HG03575 (cell line): Measurements from ENCODE around the gene OBSCN.
"Not testable (repeated sequence)": the region's sequence is repeated elsewhere in the genome, so short reads cannot be mapped to it uniquely, and the experiment has no call there.

Experiments
- ATAC-seq: cut with Tn5 transposase; IDR thresholded peaks from one replicate; pipeline ENCODE4 v1.9.1; 2021; ENCODE audit not compliant: unreplicated experiment, insufficient number of reproducible peaks, low FRiP score; ENCODE audit errors: extremely low read depth

OBSCN gene

DNA sequence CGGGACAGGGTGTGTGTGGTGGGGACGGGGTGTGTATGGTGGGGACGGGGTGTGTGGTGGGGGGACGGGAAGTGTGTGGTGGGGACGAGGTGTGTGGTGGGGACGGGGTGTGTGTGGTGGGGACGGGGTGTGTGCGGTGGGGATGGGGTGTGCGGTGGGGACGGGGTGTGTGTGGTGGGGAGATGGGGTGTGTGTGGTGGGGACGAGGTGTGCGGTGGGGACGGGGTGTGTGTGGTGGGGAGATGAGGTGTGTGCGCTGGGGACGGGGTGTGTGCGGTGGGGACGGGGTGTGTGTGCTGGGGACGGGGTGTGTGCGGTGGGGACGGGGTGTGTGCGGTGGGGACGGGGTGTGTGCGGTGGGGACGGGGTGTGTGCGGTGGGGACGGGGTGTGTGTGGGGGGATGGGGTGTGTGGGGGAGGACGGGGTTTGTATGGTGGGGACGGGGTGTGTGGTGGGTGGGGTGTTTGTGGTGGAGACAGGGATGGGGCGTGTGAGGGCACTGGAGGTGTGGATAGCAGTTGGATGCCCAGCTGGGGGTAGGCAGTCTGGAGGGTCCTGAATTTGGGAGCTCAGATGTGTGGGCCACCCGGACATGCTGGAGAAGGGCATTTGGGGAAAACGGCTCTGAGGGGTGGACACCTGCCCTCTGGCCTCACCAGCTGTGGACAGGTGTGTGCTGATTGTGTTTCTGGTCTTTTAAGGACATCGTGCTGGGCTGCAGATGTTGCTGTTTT is 25.4 kb upstream of the OBSCN start:
- no peak for ATAC-seq

DNA sequence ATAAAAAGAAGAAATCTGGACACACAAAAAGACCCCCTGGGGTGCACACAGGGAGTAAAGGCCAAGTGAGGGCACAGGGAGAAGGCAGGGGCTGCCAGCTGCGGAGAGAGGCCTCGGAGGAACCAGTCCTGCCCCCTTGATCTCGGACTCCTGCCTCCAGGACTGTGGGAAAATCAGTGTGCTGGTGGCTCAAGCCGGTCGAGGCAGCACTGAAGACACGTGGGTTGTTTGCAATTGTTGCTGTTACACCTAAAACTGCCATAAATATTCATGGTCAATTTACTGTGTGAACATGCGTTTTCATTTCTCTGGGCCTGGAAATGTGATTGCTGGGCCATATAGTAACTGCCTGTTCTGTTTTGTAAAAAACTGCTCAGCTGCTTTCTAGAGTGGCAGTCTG is 23.7 kb upstream of the OBSCN start:
- ATAC-seq = no peak

DNA sequence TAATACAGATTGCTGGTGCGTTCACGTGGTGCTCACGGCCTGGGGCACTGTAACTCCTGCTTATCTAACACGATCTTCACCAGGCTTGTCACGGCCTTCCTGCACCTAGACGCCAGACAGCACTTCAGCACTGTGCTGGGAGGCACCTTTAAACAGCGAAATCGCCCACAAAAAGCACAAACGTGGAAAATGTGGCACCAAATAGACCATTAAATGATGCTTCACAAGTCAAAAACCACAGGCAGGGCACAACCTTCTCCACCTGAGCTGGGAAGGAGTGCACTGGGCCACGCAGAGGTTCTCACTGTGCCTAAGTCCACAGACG is 22.2 kb upstream of the OBSCN start:
- no peak for ATAC-seq

DNA sequence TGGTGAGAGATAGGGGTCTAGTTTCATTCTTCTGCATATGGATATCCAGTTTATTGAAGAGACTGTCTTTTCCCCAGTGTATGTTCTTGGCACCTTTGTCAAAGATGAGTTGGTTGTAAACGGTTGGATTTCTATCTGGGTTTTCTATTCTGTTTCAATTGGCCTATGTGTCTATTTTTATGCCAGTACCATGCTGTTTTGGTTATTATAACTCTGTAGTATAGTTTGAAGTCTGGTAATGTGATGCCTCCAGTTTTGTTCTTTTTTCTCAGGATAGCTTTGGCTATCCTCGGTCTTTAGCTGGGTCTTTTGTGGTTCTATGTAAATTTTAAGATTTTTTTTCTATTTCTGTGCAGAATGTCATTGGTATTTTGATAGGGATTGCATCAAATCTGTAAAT is 19.6 kb upstream of the OBSCN start:
- ATAC-seq = not testable (repeated sequence)

DNA sequence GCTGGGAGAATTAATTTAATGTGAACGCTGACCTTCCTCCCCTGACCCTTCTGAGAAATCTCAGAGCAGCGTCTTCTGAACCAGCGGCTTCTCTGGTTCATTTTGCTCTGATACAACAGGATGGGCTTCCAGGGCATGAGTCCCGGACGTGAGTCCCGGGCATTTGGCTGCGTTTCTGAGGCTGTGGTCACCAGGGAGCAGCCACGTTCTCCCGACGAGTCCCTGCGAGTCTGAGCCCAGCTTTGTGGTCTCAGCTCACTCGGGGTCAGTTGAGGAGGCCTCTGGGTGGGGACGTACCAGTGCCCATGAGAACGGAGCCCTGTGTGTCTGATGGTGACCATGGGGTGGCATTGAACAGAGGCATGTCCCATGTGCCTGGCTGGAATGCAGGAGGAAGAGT is 17.7 kb upstream of the OBSCN start:
- no peak for ATAC-seq

DNA sequence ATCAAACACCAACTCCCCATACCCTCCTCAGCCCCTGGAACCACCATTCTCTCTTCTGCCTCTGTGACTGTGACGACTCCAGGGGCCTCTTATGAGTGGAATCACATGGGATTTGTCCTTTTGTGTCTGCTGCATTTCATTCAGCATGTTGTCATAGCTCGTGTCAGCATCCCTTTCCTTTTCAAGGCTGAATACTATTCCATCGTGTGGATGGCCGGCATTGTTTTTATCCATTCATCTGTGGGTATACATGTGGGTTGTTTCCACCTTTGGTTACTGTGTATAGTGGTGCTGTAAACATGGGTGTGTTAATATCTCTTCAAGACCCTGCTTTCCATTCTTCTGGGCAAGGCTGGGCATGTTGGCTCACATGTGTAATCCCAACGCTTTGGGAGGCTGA is 17.1 kb upstream of the OBSCN start:
- ATAC-seq = no peak

DNA sequence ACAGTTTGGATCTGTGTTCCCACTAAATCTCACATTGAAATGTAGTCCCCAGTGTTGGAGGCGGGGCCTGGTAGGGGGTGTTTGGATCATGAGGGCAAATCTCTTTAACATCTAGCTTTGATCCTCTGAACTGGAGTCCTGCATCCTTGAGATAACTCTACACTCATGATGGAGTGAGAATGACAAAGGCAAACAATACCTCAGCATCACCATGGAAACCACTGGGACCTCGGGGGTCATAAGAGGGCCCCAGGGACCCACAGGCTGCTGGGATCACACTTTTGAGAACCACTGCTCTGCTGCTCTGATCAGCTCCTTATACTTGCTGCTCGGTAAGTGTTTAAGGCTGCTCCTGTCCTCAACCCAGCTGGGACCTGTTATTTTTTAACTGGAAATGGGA is 13.4 kb upstream of the OBSCN start:
- no peak for ATAC-seq

DNA sequence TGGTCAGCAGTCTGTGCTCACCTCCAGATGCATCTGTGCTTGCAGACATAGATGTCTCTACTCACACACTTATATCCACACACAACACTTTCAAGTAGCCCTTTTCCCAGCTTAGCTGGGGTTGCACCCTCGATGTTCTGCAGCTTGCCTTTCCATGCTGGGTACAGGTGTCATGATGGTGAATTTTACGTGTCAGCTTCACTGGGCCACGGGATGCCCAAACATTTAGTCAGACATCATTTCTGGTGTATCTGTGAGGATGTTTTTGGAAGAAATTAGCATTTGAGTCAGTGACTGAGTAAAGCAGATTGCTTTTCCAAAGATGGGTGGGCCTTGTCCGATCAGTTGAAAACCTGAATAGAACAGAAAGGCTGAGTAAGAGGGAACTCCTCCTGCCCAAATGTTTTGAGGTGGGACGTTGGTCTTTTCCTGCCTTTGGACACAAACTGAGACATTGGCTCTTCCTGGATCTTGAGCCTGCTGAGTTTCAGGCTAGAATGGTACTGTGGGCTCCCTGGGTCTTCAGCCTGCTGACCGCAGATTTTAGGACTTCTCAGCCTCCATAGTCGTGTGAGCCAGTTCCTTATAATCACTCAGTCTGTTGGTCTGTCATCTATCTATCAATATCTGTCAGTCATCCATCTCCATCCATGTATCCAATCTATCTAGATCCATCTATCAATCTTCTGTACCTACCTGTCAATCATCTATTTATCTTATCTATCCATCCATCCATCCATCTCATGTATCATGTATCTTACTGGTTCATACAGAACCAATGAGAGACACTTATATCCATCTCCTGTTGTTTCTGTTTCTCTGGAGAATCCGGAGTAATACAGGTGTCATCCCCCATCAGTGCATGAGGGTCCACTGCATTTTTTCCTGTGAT is 12.7 kb upstream of the OBSCN start:
- no peak for ATAC-seq

DNA sequence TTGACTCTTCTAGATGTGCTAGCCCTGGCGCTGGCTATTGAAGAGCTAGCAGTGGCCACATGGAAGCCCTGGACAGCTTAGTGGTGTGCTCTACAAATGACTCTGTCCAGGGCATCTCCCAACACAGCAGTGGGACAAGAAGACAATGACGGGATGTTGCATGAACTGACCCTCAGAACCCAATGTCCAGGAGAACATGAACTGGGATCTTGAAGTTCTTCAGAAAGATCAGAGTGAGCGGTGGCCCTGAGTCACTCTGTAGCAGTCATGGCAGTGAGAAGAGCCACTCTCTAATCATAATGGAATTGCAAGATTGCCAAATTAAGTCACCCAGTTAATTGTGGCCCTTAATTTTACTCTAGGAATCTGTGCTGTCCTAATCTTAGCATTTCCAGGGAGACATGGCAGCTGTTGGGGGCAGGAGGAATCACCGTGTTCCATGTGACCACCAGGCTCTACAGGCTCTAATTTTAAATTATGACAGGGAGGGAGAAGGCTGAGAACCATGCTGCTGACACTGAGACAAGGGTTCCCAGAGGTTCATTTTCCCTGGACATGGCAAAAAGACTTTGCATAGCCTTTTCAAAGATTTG is 10.2 kb upstream of the OBSCN start:
- ATAC-seq = no peak

DNA sequence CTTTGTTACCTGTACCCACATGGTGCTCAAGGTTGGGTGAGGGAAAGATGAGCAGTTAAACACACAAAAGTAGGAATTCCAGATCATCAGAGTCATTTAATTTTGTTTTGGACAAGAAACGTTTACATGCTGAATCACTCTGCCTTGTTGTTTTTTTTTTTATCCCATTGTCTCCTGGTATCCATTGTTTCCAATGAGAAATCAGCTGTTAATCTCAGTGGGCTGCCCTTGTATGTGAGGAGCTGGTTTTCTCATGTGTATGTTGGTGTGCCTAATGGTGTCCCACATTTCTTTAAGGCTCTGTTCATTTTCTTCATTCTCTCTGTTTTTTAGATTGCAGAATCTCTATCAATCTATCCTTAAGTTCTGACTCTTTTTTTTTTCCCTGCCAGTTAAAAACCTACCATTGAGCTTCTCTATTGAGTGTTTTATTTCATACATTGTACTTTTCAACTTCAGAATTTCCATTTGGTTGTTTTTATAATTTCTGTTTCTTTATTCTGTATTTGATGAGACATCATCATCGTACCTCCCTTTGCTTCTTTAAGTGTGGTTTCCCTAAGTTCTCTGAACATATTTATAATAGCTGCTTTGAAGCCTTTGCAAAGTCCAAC is 8.8 kb upstream of the OBSCN start:
- no peak for ATAC-seq

DNA sequence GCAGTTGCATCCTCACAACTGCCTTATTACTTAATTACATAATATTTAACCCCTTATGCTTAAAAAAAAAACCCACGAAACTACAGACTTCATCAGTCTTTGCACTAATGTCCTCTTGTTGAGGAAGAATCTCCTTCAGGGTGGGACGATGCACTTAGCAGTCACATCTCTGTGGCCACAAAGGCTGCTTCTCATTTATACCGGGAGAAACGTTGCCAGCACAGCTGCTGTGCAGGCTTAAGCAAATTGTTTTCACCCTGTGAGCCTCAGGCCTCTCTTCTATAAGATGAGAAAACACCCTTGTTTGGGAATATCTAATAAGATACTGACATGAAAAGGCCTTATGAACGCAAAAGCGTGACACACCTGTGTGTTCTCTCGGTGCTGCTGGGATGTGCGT is 2.9 kb upstream of the OBSCN start:
- ATAC-seq = no peak

DNA sequence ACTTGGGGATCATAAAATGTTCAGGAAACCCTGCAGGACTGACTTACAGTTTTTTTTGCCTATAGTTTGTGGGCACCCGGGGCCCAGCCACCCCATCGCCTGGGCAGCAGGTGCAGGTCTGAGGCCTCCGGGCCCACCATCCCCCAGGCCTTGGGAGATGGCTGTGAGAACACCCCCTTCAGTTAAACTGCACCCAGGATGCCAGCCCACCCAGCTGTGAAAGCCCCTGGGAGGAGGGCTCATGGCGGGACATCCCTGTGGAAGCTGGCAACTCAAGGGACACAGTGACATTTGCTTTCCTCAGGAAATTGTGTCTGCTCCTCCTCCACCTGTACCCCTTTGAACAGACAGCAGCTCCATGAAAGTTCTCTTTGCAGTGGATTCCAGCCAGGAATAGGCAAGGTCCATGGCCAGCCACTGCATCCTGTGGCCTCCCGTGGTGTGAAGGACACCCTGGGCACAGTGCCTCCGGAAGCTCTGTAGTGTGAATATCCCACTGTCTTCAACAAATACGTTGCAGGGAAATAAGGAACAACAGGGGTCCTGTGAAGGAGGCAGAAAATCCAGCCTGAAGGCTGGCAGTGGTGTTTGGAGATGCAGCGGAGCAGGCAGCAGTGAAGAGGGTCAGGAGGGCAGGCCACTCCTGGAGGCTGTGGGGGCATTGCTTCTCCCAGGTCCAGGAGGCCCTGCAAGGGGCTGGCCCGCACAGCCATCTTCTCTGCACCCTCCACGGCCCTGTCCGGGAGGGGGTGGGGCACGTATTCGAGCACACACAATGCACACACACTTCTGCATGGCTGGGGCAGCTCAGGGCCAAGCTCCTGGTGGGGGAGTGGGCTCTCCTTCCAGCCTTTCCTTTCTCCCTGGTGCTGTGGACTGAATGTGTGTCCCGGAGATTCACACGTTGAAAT is 2.1 kb upstream of the OBSCN start:
- ATAC-seq = no peak

DNA sequence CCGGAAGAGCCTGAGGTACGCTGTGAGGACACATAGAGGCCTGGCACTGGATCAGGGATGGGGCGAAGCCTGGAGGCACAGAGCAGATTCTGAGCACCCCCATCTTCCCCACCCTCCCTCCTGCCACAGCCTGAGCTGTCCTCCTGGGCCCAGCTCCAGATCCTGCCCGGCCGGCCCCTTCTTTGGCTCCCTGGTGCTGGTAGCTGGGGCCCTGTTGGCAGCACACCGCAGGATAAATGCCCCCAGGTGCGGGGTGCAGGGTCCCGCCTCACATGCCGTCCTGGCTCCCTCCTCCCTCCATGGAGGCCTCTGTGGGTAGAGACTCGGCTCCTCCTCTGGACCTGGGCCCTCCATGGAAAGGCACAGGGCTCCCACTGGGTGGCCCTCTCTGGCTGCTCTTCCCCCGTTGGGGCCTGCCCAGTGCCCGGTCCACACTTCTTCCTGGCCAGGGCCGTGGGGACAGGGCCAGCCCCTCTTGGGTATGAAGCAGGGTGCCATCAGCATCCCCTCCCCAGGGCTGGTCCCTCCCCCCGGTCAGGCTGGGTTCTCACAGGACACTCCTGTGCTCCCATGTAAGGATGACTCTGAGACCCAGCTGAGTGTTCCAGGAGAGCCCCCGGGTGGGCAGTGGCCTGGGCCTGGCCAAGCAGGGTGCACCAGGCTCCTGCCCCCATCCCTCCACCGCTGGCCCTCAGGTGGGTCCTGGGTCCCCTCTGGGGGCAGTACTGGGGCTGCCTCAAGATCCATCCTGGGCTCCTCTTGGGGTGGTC is 1.1 kb upstream of the OBSCN start:
- ATAC-seq = no peak

DNA sequence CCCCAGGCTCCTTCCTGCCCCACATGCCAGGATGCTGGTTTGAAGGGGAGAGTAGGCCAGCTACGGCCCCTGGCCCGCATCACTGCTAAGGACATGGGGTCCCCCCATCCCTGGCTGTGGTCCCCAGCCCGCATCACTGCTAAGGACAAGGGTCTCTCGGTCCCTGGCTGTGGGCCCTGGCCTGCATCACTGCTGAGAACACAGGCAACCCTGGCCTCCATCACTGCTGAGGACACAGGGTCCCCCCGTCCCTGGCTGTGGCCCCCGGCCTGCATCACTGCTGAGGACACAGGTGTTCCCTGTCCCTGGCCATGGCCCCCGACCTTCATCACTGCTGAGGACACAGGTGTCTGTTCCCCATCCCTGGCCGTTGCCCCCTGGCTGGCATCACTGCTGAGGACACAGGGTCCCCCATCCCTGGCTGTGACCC is 448 bp upstream of the OBSCN start:
- no peak for ATAC-seq

DNA sequence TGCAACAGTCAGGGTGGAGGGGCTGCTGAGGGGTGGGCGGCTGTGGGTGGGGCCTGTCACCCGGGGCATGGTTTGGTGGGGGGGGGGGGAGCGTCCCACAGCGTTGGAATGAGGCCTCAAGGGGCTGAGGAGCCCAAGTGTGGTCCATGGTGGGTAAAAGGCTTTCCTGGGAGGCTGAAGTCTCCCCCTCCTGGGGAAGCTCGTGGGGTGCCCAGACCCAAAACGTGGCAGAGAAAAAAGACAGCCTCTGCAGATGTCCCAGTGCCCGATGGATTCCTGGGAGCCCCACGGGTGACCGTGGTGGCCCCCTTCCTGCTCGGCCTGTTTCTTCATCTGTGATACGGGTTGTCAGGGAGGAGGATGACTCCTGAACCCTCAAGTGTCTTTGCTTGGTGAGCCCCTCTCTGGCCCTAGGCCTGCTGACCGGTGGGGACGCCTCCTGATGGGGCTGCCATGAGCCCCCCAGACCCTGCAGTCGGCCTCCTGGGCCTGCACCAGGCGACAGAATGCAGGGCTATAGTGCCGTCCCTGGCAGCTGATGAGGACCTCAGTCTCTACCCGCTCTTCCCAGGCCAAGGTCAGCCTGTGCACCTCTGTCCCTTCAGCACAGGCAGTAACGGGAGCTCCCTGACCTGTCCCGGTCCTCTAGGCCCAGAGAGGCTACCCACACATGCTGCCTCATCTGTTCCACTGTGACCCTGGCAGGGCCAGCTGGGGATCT is 1.1 kb downstream of the OBSCN start:
- no peak for ATAC-seq

DNA sequence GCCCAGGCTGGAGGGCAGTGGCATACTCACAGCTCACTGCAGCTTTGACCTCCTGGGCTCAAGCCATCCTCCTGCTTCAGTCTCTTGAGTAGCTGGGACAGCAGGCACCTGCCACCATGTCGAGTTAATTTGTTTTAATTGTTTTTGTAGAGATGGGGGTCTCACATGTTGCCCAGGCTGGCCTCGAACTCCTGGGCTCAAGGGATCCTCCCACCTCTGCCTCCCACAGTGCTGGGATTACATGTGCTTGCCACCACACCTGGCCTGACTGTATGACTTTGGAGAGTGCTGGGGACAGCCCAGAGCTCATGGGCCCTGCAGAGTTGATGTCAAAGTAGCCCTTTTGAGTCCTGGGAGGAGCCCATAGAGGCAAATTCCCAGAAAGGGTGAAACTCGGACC is 1.8 kb downstream of the OBSCN start:
- ATAC-seq = no peak

DNA sequence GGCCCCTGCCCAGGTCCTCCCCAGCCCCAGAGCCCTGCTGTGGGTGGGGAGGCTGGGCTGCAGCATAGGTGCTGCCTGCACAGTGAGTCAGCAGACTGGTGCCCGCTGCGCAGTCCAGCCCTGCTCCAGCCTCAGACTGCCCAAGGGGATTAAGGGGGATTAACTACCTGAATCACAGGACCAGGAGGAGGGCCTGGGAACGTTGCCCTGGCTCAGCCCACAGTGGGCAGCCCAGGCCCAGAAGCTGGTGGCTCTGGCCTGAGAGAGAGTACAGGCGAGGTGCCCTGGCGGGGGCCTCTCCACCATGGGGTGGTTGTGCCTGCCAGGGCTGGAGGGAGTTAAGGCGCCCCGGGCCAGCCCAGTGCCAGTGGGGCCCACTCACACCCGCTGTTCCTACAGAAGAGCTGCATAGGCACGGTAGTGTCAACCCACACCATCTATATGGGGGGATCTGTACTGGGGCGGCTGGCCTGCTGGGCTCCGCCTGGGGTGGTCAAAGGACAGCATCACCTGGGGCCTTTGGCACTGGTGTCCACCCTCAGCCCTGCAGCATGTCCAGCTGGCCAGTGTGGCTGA is 2.3 kb downstream of the OBSCN start:
- ATAC-seq = no peak
